Uterus (tissue), 2 donors: ENCODE results near the gene GATD1.

Experiments used
- CTCF ChIP-seq, 4 experiments: fragments of 200-600 bp in 2 of 4; fragments of 450-650 bp in 2 of 4; sonication (generic) in 2 of 4; IDR thresholded peaks; one replicate each; pipeline ENCODE4 v1.5.1; 2016 to 2019; ENCODE audit warnings: antibody characterized with exemption in 4 of 4, mild to moderate bottlenecking in 2 of 4, moderate library complexity in 1 of 4
- POLR2A ChIP-seq, 2 donors: fragments of 450-650 bp; IDR thresholded peaks; one replicate each; pipeline ENCODE4 v1.6.1; 2016; ENCODE audit warnings: antibody characterized with exemption in 2 of 2, mild to moderate bottlenecking in 1 of 2, moderate library complexity in 1 of 2

DNA sequence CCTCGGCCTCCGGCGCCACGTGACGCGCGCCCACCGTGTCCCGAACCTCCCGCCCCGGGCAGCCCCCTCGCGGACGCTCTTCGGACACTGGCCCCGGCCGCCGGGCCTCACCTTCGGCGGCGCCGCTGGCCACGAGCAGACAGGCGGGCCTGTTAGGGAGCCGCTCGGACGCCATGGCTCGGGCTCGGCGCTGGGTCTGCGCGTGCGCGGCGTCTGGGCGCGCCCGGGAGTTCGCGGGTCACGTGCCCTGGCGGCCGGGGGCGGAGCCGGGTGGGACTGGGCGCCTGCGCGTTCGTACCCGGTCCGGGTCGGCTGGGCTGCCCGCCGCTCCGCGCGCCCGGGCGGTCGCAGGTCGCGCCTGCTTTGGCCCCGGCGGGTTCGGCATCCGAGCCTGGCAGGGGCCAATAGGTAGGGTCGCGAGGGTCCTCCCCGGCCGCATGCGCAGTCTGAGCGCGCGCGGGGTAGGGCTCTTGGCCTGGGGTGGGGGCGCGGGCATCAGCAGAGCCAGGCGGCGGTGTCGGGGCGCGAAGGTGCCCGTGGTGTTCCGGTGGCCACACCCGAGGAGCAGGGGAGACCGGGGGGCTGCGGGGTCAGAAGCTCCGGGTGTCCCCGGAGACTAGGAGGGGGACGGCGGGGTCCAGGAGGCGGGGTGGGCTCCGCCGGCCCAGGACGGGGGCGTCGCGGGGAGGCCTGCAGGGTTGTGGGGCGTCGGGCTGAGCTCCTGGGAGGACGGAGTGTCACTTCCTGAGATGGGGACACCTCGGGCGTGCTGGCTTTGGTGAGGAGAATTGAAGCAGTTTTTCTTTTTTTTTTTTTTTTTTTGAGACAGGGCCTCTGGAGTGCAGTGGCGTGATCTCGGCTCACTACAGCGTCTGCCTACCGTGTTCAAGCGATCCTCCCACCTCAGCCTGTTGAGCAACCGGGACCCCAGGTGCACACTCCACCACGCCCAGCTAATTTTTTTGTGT lies at the start of gene GATD1:
- TF ChIP-seq CTCF (IDR thresholded peaks at IDR 0.05) (peak in 2 of 4 experiments; percentile 13 to 24), POLR2A (IDR thresholded peaks at IDR 0.05) (peak; percentile 48 to 88)
